Mucosa of stomach (tissue), 1 donor: Measurements from ENCODE around the gene LPP.

ENCODE experiments used
- H3K27me3 ChIP-seq: one replicate; pipeline ENCODE4 v1.7.0; 2013; ENCODE audit warnings: mild to moderate bottlenecking, low read length; ENCODE audit not compliant: control insufficient read depth, insufficient read depth
- H3K36me3 ChIP-seq: one replicate; pipeline ENCODE4 v1.7.0; 2013; ENCODE audit warnings: low read length; ENCODE audit not compliant: control insufficient read depth, insufficient read depth
- H3K4me1 ChIP-seq: one replicate; pipeline ENCODE4 v1.7.0; 2013; ENCODE audit warnings: mild to moderate bottlenecking, low read length; ENCODE audit not compliant: control insufficient read depth, insufficient read depth
- H3K4me3 ChIP-seq: one replicate; pipeline ENCODE4 v1.7.0; 2013; ENCODE audit warnings: low read length
- H3K9ac ChIP-seq: one replicate; pipeline ENCODE4 v1.7.0; 2013; ENCODE audit warnings: mild to moderate bottlenecking, low read length, moderate library complexity
- H3K9me3 ChIP-seq: one replicate; pipeline ENCODE4 v1.7.0; 2013; ENCODE audit warnings: mild to moderate bottlenecking, low read length, moderate library complexity; ENCODE audit not compliant: control insufficient read depth
- donor health status: Pancreatic carcinoma.

Gene LPP

GRCh38 chr3:188761439-188761838 is 607.5 kb downstream of the LPP start:
- Histone ChIP-seq H3K9ac (no peak overlapping the region), H3K27me3 (no peaks in the 10 kb centered on the region), H3K9me3 (no peaks in the 10 kb centered on the region), H3K36me3 (no peaks in the 10 kb centered on the region), H3K4me1 (no peaks in the 10 kb centered on the region), H3K4me3 (no peak overlapping the region)

GRCh38 chr3:188761964-188762363 is 608.0 kb downstream of the LPP start:
- H3K9me3 ChIP-seq: no peaks in the 10 kb centered on the region
- H3K4me1 ChIP-seq: no peaks in the 10 kb centered on the region
- no peak overlapping the region for H3K9ac ChIP-seq

GRCh38 chr3:188764609-188765008 is 610.7 kb downstream of the LPP start:
- H3K4me1 ChIP-seq: no peaks in the 10 kb centered on the region
- no peak overlapping the region for H3K4me3 ChIP-seq
- H3K27me3 ChIP-seq: no peaks in the 10 kb centered on the region
- H3K9me3 ChIP-seq: no peaks in the 10 kb centered on the region
- H3K9ac ChIP-seq: no peak overlapping the region
- no peaks in the 10 kb centered on the region for H3K36me3 ChIP-seq

More at GRCh38 chr3:188761964-188762363, 608.0 kb downstream of the LPP start:
- Histone ChIP-seq H3K36me3 (no peaks in the 10 kb centered on the region), H3K27me3 (no peaks in the 10 kb centered on the region), H3K4me3 (no peak overlapping the region)

GRCh38 chr3:188769831-188770230 is 615.9 kb downstream of the LPP start:
- no peak overlapping the region for H3K4me3 ChIP-seq
- H3K9me3 ChIP-seq: no peaks in the 10 kb centered on the region
- no peak overlapping the region for H3K9ac ChIP-seq
- H3K27me3 ChIP-seq: no peaks in the 10 kb centered on the region
- H3K4me1 ChIP-seq: peaks cover 4% of the 10 kb centered on the region
- H3K36me3 ChIP-seq: no peaks in the 10 kb centered on the region

GRCh38 chr3:188772886-188773285 is 618.9 kb downstream of the LPP start:
- Histone ChIP-seq H3K27me3 (no peaks in the 10 kb centered on the region), H3K36me3 (no peaks in the 10 kb centered on the region), H3K4me1 (peaks cover 4% of the 10 kb centered on the region), H3K4me3 (no peak overlapping the region), H3K9ac (no peak overlapping the region), H3K9me3 (no peaks in the 10 kb centered on the region)

- no peaks in the 10 kb centered on the region for H3K36me3 ChIP-seq
- no peak overlapping the region for H3K9ac ChIP-seq
- H3K27me3 ChIP-seq: no peaks in the 10 kb centered on the region
- H3K9me3 ChIP-seq: no peaks in the 10 kb centered on the region
- no peak overlapping the region for H3K4me3 ChIP-seq
- H3K4me1 ChIP-seq: peaks cover 4% of the 10 kb centered on the region
These were observed 621.5 kb downstream of the LPP start for GRCh38 chr3:188775412-188775811.

GRCh38 chr3:188776447-188776846 is 622.5 kb downstream of the LPP start:
- H3K36me3 ChIP-seq: no peaks in the 10 kb centered on the region
- no peak overlapping the region for H3K9ac ChIP-seq
- no peaks in the 10 kb centered on the region for H3K9me3 ChIP-seq
- H3K27me3 ChIP-seq: no peaks in the 10 kb centered on the region
- no peak overlapping the region for H3K4me3 ChIP-seq
- H3K4me1 ChIP-seq: peaks cover 4% of the 10 kb centered on the region

- Histone ChIP-seq H3K4me1 (no peaks in the 10 kb centered on the region), H3K9me3 (no peaks in the 10 kb centered on the region), H3K27me3 (no peaks in the 10 kb centered on the region), H3K4me3 (no peak overlapping the region), H3K9ac (no peak overlapping the region), H3K36me3 (no peaks in the 10 kb centered on the region)
These were observed 624.3 kb downstream of the LPP start for GRCh38 chr3:188778091-188778852.

- no peak overlapping the region for H3K9ac ChIP-seq
These were observed 625.5 kb downstream of the LPP start for GRCh38 chr3:188779281-188779980.

GRCh38 chr3:188780193-188781147 is 626.5 kb downstream of the LPP start:
- Histone ChIP-seq H3K9me3 (no peaks in the 10 kb centered on the region), H3K4me3 (no peak overlapping the region), H3K27me3 (no peaks in the 10 kb centered on the region), H3K36me3 (no peaks in the 10 kb centered on the region), H3K4me1 (no peaks in the 10 kb centered on the region), H3K9ac (no peak overlapping the region)

More at GRCh38 chr3:188779281-188779980, 625.5 kb downstream of the LPP start:
- Histone ChIP-seq H3K27me3 (no peaks in the 10 kb centered on the region), H3K9me3 (no peaks in the 10 kb centered on the region), H3K36me3 (no peaks in the 10 kb centered on the region), H3K4me3 (no peak overlapping the region), H3K4me1 (no peaks in the 10 kb centered on the region)

GRCh38 chr3:188782613-188783124 is 628.7 kb downstream of the LPP start:
- Histone ChIP-seq H3K9me3 (no peaks in the 10 kb centered on the region), H3K9ac (no peak overlapping the region), H3K36me3 (no peaks in the 10 kb centered on the region), H3K4me1 (no peaks in the 10 kb centered on the region), H3K4me3 (no peak overlapping the region), H3K27me3 (no peaks in the 10 kb centered on the region)
